Neural progenitor cell (in vitro differentiated cells): ENCODE data around the gene WNT2B. TPM values are rescaled to one million over a fixed set of nuclear protein-coding genes. Genes with fewer than 3 reads are reported as not detected.

Experiments
- DNase-seq: peaks from one replicate; pipeline ENCODE4 v3.0.0-alpha.2; 2016; ENCODE audit warnings: low spot score
- H2AFZ ChIP-seq: fragments of 200-600 bp; sonication (generic); replicated peaks from 2 replicates; pipeline ENCODE4 v1.6.1; 2016; ENCODE audit warnings: antibody characterized with exemption
- H3F3A ChIP-seq: fragments of 200-600 bp; sonication (generic); 2 replicates; pipeline ENCODE4 v1.6.1; 2016; ENCODE audit warnings: antibody characterized with exemption, low read depth
- H3K27ac ChIP-seq: fragments of 200-600 bp; sonication (generic); 2 replicates; pipeline ENCODE4 v1.5.1; 2016; ENCODE audit warnings: mild to moderate bottlenecking
- H3K27me3 ChIP-seq: fragments of 200-600 bp; sonication (generic); 2 replicates; pipeline ENCODE4 v1.6.1; 2016; ENCODE audit warnings: mild to moderate bottlenecking, moderate library complexity
- H3K36me3 ChIP-seq: fragments of 200-600 bp; sonication (generic); 2 replicates; pipeline ENCODE4 v1.5.1; 2016
- H3K4me1 ChIP-seq: fragments of 200-600 bp; sonication (generic); 2 replicates; pipeline ENCODE4 v1.6.1; 2016; ENCODE audit warnings: mixed run types
- H3K4me2 ChIP-seq: fragments of 200-600 bp; sonication (generic); 2 replicates; pipeline ENCODE4 v1.6.1; 2016
- H3K4me3 ChIP-seq: fragments of 200-600 bp; sonication (generic); 2 replicates; pipeline ENCODE4 v1.5.1; 2016
- H3K79me2 ChIP-seq: fragments of 200-600 bp; sonication (generic); 2 replicates; pipeline ENCODE4 v1.6.1; 2016; ENCODE audit warnings: low read depth
- H3K9ac ChIP-seq: fragments of 200-600 bp; sonication (generic); 2 replicates; pipeline ENCODE4 v1.6.1; 2016
- H3K9me3 ChIP-seq: fragments of 200-600 bp; sonication (generic); 2 replicates; pipeline ENCODE4 v1.5.1; 2016; ENCODE audit warnings: low read depth
- H4K20me1 ChIP-seq: fragments of 200-600 bp; sonication (generic); 2 replicates; pipeline ENCODE4 v1.6.1; 2016; ENCODE audit warnings: low read depth
- H3K27ac Mint-ChIP-seq: 3 replicates; pipeline ENCODE4 v1.8.0; 2021; ENCODE audit warnings: mixed read lengths
- H3K27me3 Mint-ChIP-seq: 2 replicates; pipeline ENCODE4 v1.8.0; 2022; ENCODE audit warnings: low read depth, mild to moderate bottlenecking, inconsistent platforms, moderate library complexity, mixed read lengths; ENCODE audit not compliant: insufficient read depth
- H3K36me3 Mint-ChIP-seq: 3 replicates; pipeline ENCODE4 v1.8.0; 2021; ENCODE audit warnings: mixed read lengths
- H3K4me1 Mint-ChIP-seq: 3 replicates; pipeline ENCODE4 v1.8.0; 2021; ENCODE audit warnings: mixed read lengths
- H3K4me3 Mint-ChIP-seq: 3 replicates; pipeline ENCODE4 v1.8.0; 2021; ENCODE audit warnings: mild to moderate bottlenecking, moderate library complexity, mixed read lengths
- H3K9me3 Mint-ChIP-seq: 3 replicates; pipeline ENCODE4 v1.8.0; 2020; ENCODE audit warnings: mixed read lengths
- EZH2 ChIP-seq: fragments of 200-600 bp; sonication (generic); IDR thresholded peaks from 2 replicates; pipeline ENCODE4 v1.6.1; 2017; ENCODE audit warnings: antibody characterized with exemption, mild to moderate bottlenecking, moderate library complexity
- EZH2phosphoT487 ChIP-seq: fragments of 200-600 bp; sonication (generic); IDR thresholded peaks from 2 replicates; pipeline ENCODE4 v1.6.1; 2017; ENCODE audit warnings: antibody characterized with exemption
- total RNA-seq: library from RNA; depleted of rRNA; stranded (reverse); fragments of >200 nt; gene quantifications from 2 replicates; pipeline ENCODE4 v1.2.3, GENCODE V29; 2015; ENCODE audit warnings: low replicate concordance
- TF ChIP-seq, protein P1 (sequence below): fragments of 200-600 bp; sonication (generic); IDR thresholded peaks from 2 replicates; pipeline ENCODE4 v1.5.1; 2017; ENCODE audit warnings: antibody characterized with exemption, mild to moderate bottlenecking

Gene WNT2B
- total RNA-seq, 1 donor from 2014 or later = 1.6 TPM

DNA sequence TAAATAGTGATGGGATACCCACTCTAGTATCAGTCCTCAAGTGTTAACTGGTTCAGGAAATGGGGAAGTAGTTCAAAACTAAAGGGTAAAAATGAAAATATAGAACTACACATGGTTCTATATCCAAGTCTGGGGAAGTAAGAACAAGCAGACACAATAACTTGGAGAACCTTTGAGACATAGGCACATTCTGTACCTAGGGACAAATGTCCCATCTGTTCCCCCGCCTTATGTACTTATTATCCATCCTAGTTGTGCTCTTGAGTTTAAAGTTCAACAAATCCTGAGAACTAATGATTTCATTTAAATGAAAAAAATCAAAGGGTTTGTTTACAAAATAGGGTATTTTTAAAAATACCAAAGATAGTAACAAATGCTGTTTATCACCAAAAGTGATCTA, 32.5 kb downstream of the WNT2B start:
- Mint-ChIP-seq H3K9me3 (no peaks in the 10 kb centered on the region), H3K4me1 (peaks cover 33% of the 10 kb centered on the region), H3K27ac (no peak overlapping the region), H3K4me3 (no peak overlapping the region), H3K36me3 (peaks cover 17% of the 10 kb centered on the region), H3K27me3 (peaks cover 2% of the 10 kb centered on the region)
- Histone ChIP-seq H3K4me3 (no peak overlapping the region), H3K9me3 (no peaks in the 10 kb centered on the region), H3K27ac (no peak overlapping the region), H2AFZ (no peak overlapping the region), H3K36me3 (no peaks in the 10 kb centered on the region), H3K79me2 (no peaks in the 10 kb centered on the region), H3F3A (no peaks in the 10 kb centered on the region), H3K27me3 (no peaks in the 10 kb centered on the region), H3K4me1 (no peaks in the 10 kb centered on the region), H4K20me1 (no peaks in the 10 kb centered on the region), H3K4me2 (no peak overlapping the region), H3K9ac (no peak overlapping the region)
- DNase-seq = no peak
- TF ChIP-seq, protein P1, sequence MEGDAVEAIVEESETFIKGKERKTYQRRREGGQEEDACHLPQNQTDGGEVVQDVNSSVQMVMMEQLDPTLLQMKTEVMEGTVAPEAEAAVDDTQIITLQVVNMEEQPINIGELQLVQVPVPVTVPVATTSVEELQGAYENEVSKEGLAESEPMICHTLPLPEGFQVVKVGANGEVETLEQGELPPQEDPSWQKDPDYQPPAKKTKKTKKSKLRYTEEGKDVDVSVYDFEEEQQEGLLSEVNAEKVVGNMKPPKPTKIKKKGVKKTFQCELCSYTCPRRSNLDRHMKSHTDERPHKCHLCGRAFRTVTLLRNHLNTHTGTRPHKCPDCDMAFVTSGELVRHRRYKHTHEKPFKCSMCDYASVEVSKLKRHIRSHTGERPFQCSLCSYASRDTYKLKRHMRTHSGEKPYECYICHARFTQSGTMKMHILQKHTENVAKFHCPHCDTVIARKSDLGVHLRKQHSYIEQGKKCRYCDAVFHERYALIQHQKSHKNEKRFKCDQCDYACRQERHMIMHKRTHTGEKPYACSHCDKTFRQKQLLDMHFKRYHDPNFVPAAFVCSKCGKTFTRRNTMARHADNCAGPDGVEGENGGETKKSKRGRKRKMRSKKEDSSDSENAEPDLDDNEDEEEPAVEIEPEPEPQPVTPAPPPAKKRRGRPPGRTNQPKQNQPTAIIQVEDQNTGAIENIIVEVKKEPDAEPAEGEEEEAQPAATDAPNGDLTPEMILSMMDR = no peak
- TF ChIP-seq EZH2 = no peak
- TF ChIP-seq EZH2phosphoT487 = no peak

DNA sequence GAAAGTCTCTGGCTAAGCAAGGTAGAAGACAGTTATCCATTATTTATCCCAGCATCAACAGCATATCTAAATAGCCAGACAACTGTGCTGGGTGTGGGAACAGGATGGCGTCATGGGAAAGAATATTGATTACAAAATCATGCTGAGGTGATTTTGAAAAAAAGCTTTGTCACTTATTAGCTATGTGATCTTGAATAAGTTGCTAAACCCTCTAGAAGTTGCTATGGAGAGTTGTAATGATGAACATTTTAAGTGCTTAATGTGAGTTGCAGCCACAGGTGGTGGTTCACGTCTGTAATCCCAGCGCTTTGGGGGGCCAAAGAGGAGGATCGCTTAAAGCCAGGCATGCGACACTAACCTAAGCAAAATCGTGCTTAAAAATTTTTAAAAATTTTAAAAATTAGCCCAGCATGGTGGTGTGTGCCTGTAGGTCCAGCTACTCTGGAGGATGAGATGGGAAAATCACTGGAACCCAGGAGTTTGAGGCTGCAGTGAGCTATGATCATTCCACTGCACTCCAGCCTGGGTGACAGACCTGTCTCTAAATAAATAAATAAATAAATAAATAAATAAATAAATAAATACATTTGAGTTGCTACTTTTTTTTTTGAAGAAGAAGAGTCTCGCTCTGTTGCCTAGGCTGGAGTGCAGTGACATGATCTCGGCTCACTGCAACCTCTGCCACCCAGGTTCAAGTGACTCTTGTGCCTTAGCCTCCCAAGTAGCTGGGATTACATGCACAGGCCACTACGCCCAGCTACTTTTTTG, 33.6 kb downstream of the WNT2B start:
- H3K79me2 ChIP-seq = no peaks in the 10 kb centered on the region
- no peaks in the 10 kb centered on the region for H3K9me3 ChIP-seq
- no peak overlapping the region for H3K4me3 ChIP-seq
- no peak overlapping the region for H3K4me2 ChIP-seq
- no peaks in the 10 kb centered on the region for H3K36me3 ChIP-seq
- H2AFZ ChIP-seq = no peak overlapping the region
- H3K27me3 ChIP-seq = no peaks in the 10 kb centered on the region
- Mint-ChIP-seq H3K9me3 (no peaks in the 10 kb centered on the region), H3K36me3 (peaks cover 19% of the 10 kb centered on the region), H3K4me3 (no peak overlapping the region), H3K27me3 (peaks cover 2% of the 10 kb centered on the region), H3K4me1 (peaks cover 25% of the 10 kb centered on the region), H3K27ac (peak overlapping the region; percentile 93)
- TF ChIP-seq, protein P1 = no peak
- no peak overlapping the region for H3K9ac ChIP-seq
- H3F3A ChIP-seq = no peaks in the 10 kb centered on the region
- DNase-seq = no peak
- no peaks in the 10 kb centered on the region for H3K4me1 ChIP-seq
- H4K20me1 ChIP-seq = no peaks in the 10 kb centered on the region
- H3K27ac ChIP-seq = no peak overlapping the region

DNA sequence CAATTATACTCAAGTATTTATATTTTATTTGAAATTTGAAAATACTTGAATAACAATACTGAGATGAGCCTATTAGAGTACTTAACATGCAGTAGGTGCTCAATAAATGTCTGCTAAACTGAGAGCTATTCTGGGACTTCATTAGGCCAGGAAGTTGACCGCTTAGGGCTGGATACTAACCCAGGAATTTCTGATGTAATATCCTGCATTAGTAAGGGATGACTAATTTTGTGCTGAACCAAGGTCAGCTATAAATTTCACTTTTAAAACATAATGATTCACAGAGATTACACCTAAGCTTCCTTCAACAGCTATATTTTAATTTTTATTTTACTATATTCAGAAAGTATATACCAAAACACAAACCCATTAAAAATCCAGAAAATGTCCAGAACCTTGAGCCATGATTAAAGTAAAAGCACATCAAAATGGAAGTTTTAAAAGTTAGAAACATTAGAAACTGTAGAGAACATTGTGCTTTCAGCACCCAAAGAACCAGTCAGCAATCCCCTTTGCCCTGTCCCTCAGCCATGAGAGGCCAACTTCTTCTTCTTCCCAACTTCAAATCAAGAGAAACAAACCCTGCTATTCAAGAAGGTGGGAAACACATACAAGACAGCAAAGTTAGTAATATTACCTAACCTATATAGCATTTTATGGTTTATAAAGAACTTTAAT, 35.4 kb downstream of the WNT2B start:
- Mint-ChIP-seq H3K36me3 (peaks cover 21% of the 10 kb centered on the region), H3K4me3 (no peak overlapping the region), H3K4me1 (peaks cover 13% of the 10 kb centered on the region), H3K9me3 (no peaks in the 10 kb centered on the region), H3K27me3 (peaks cover 2% of the 10 kb centered on the region), H3K27ac (no peak overlapping the region)
- TF ChIP-seq, protein P1 = no peak
- TF ChIP-seq EZH2phosphoT487 (no peak), EZH2 (no peak)
- Histone ChIP-seq H3K9ac (no peak overlapping the region), H3K79me2 (no peaks in the 10 kb centered on the region), H3K4me3 (no peak overlapping the region), H2AFZ (no peak overlapping the region), H4K20me1 (no peaks in the 10 kb centered on the region), H3K4me1 (no peaks in the 10 kb centered on the region), H3K4me2 (no peak overlapping the region), H3K36me3 (peaks cover 3% of the 10 kb centered on the region), H3K9me3 (no peaks in the 10 kb centered on the region), H3K27ac (no peak overlapping the region), H3K27me3 (no peaks in the 10 kb centered on the region), H3F3A (no peaks in the 10 kb centered on the region)
- no peak for DNase-seq
